ENCODE data around the gene TMEM181.

Gene TMEM181

GRCh38 chr6:158561938-158562337, 2.0 kb downstream of the TMEM181 start:
- DNase-seq (ENCODE audit: low read depth), result no peak

GRCh38 chr6:158564243-158565121, 4.6 kb downstream of the TMEM181 start:
- DNase-seq (ENCODE audit: low read depth), result peak; percentile 20

- no peak for DNase-seq (ENCODE audit: low read depth)
These were observed 5.2 kb downstream of the TMEM181 start for GRCh38 chr6:158565122-158565429.

- DNase-seq (ENCODE audit: low read depth), result no peak
These were observed 5.7 kb downstream of the TMEM181 start for GRCh38 chr6:158565482-158566040.

DNA sequence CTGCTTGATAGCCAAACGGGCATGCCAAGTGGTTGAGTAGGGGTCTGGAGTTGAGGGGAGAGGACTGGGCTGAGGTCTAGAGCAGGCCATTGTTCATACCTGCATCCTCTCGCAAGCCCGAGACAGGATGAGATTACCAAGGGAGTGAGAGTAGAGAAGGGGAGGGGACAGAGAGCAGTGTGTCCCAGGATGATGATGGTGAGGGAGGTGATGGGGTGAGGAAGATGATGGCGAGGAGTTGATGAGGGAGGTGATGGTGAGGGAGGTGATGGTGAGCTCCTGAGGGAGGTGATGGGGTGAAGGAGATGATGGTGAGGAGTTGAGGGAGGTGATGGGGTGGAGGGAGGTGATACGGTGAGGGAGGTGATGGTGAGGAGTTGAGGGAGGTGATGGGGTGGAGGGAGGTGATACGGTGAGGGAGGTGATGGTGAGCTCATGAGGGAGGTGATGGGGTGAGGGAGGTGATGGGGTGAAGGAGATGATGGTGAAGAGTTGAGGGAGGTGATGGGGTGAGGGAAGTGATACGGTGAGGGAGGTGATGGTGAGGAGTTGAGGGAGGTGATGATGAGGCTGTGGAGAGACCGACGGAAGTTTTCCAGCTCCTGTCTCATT, 6.4 kb downstream of the TMEM181 start:
- DNase-seq (ENCODE audit: low read depth), result no peak

GRCh38 chr6:158567152-158567551, 7.3 kb downstream of the TMEM181 start:
- DNase-seq (ENCODE audit: low read depth), result no peak

- no peak for DNase-seq (ENCODE audit: low read depth)
These were observed 8.0 kb downstream of the TMEM181 start for GRCh38 chr6:158567871-158568401.

DNA sequence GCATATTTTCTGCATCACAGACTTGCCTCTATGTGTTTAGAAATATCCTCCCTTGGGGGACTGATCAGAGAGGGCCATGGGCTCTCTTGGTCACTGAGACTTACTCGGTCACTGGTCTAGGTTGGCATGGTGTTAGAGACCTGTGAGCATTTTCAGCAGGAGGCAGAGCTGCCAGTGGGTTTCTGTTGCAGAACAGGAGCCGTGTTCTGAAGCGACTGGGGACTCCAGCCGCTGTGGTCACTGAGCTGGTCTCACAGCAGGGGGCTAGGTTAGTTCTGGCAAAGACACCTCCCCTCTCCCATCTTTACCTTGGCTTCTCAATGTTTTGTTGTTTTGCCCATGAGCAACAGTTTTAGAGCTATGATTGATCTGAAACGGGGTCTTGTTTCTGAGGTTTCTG, 8.7 kb downstream of the TMEM181 start:
- no peak for DNase-seq (ENCODE audit: low read depth)

GRCh38 chr6:158569036-158569435, 9.1 kb downstream of the TMEM181 start:
- DNase-seq (ENCODE audit: low read depth), result no peak

- no peak for DNase-seq (ENCODE audit: low read depth)
These were observed 10.7 kb downstream of the TMEM181 start for GRCh38 chr6:158570681-158570962.

GRCh38 chr6:158571826-158572652, 12.1 kb downstream of the TMEM181 start:
- no peak for DNase-seq (ENCODE audit: low read depth)

- no peak for DNase-seq (ENCODE audit: low read depth)
These were observed 13.0 kb downstream of the TMEM181 start for GRCh38 chr6:158572653-158573541.

DNA sequence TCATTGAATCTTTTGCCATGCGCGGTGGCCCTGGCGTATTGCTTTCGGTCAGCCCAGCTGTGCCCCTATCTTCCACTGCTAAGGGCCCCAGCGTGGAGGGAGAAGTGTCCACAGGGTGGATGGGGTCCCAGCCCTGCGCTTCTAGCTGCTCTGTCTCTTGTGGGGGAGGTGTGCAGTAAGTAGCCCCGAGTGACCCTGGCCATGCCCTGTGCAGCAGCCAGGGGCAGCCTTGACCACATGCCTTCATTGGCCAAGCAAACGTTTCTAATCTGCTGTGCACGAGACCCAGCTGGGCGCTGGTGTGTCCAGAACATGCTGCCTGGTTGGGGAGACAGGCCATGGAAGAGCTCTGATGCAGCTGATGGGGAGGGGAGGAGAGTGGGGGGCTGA, 13.6 kb downstream of the TMEM181 start:
- DNase-seq (ENCODE audit: low read depth), result no peak

DNA sequence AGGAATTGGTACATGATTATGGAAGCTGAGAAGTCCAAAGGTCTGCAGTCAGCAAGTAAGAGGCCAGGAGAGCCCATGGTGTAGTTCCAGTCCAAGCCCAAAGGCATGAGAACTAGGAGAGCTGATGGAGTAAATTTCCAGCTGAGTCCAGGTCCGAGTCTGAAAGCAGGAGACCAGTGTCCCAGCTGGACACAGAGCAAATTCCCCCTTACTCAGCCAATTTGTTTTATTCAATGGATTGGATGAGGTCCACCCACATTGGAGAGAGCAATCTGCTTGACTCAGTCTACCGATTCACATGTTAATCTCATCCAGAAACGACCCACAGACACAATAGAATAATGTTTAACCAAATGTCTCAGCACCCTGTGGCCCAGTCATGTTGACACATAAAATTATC, 14.9 kb downstream of the TMEM181 start:
- no peak for DNase-seq (ENCODE audit: low read depth)

DNA sequence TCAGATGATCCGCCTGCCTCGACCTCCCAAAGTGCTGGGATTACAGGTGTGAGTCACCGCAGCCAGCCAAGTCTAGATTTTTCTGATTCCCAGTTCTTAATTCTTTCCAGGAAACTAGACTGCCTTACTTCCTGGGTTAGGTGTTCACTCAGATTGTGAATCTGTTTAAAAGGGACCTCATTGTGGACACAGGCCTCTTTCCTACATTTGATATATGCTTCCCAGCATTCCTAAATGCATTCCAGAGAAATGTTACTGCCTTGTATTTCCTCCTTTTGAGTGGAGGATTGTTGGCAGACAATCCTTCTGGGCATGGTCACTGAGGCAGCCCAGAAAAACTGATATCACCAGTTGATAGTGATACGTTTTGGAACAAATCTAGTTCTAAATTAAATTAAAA, 15.7 kb downstream of the TMEM181 start:
- DNase-seq (ENCODE audit: low read depth), result no peak

DNA sequence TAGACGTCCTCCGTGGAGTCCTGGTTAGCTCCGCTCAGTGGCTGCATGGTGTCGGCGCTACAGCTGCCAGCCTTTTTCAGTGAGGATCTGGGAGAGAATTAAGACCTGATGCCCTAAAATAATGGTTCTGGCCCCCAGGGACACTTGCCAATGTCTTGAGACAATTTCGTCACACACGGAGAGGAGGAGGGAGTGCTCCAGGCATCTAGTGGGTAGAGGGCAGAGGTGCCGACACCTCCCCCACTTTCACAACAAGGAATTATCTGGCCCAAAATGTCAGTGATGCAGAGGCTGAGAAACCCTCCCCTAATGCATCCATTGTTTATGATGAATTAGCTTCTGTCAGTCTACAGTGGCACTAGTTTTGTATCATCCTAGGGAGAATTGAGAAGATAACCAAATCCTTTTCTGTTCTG, 24.4 kb downstream of the TMEM181 start:
- no peak for DNase-seq (ENCODE audit: low read depth)

DNA sequence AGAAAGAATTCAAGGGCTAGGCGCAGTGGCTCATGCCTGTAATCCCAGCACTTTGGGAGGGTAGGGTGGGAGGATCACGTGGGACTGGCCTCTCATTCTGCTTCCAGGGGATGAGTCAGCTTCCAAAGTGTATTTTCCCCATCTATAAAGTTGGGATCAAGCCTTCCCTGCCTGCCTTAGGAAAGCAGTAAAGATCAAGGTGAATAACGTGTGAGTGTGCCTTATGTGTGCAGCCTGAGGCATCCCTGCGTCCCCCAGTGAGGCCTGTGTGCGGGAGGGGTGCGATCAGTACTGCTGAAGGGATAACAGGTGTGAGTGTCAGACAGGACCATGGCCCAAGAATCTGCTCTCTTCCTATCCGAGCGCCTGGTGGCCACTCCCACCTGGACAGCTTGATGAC, 26.8 kb downstream of the TMEM181 start:
- DNase-seq (ENCODE audit: low read depth), result no peak

GRCh38 chr6:158589366-158589765, 29.5 kb downstream of the TMEM181 start:
- no peak for DNase-seq (ENCODE audit: low read depth)

- no peak for DNase-seq (ENCODE audit: low read depth)
These were observed 31.4 kb downstream of the TMEM181 start for GRCh38 chr6:158591134-158591809.

- DNase-seq (ENCODE audit: low read depth), result no peak
These were observed 31.9 kb downstream of the TMEM181 start for GRCh38 chr6:158591810-158592209.

- no peak for DNase-seq (ENCODE audit: low read depth)
These were observed 33.8 kb downstream of the TMEM181 start for GRCh38 chr6:158593670-158594069.

Data from activated T-cell treated with anti-CD3 and anti-CD28 coated beads for 48 hours (primary cell).